NCI-H2171 treated with DMSO at 0.1 percent for 48 hours (cell line): ENCODE results near the gene CAPN1.

Experiments
- DNase-seq: peaks from one replicate; lab custom pipeline; 2025; lab: John Stamatoyannopoulos, UW

CAPN1 gene

DNA sequence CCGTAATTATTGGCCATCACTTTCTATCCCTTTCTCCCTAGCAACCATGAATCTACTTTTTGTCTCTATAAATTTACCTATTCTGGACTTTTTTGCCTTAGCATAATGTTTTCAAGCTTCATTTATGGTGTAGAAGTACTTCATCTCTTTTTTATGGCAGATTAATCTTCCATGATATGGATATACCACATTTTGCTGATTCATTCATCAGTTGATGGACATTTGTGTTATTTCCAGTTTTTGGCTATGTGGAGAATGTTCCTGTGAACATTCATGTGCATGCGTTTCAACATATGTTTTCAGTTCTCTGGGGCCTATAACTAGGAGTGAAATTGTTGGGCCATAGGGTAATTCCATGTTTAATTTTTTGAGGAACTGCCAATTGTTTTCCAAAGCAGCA, 12.8 kb downstream of the CAPN1 start:
- no peak for DNase-seq

DNA sequence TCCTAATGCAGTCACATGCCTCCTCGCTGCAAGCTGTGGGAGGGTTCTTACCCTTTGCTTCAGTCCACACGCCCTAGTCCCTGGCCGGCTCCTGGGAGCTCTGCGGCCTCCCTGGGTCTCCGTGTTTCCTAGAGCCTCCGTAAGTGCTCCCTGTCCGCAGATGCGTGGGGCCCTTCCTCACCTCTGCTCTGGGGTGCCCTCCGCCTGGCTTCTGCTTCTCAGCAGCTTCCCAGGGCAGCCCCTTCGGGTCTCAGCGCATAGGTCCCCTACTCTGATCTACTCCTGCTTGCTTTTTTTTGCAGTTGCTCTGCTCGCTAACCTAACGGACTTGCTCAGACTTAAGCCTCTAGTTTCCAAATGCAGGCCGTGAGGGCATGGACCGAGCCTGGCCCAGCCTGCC, 22.4 kb downstream of the CAPN1 start:
- no peak for DNase-seq

DNA sequence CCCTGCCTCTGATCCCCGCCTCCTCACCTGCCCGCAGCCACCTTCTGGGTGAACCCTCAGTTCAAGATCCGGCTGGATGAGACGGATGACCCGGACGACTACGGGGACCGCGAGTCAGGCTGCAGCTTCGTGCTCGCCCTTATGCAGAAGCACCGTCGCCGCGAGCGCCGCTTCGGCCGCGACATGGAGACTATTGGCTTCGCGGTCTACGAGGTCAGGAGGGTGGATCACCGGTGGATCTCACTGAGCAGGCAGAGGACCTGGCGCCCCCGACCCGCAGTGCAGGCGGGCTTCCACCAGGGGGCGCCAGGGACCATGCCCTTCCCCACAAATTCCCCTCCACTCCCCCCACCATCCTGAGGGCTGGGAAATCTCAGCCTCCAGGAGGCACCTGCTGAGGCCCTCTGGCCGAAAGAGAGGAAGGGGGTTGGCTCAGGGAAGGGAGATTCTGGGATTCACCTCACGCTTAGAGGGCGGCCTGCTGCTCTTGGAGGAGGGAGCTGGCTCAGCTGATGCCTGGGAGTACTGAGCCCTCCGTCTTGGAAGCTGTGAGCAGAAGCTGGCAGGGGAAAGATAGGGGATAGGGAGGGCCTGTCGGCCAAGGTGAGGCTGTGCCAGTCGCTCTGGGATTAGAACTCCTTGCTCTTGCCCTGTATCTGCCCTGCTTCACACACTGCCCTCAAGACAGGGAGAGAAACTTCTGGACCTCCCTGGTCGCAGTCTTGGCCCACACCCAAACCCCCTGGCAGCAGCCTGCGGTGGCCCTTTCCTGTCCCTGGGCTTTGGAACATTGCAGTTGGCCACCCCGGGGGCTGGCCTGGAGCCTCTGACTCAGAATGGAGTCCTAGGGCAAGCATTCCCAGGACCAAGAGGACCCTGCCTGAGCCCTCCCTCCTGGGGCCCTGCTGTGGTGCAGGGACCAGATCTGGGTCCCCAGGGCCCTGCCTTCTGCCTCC, 23.2 kb downstream of the CAPN1 start:
- DNase-seq, result peak; percentile 41

DNA sequence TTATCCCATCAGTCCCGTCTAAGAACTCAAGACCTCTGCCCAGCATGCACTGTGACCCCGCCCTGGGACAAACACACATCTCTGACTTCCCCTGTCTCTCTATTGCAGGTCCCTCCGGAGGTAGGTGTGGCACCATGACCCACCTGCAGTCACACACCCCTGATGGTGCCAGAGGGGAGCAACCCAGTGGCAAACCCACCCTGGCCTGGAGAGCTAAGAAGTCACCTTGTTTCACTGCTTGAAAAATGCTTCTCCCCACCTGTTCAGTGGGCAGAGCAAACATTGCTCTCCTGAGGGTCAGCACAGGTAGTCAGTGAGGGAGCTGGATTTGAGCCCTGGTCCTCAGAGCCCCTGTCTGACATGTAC, 23.9 kb downstream of the CAPN1 start:
- DNase-seq, result no peak

DNA sequence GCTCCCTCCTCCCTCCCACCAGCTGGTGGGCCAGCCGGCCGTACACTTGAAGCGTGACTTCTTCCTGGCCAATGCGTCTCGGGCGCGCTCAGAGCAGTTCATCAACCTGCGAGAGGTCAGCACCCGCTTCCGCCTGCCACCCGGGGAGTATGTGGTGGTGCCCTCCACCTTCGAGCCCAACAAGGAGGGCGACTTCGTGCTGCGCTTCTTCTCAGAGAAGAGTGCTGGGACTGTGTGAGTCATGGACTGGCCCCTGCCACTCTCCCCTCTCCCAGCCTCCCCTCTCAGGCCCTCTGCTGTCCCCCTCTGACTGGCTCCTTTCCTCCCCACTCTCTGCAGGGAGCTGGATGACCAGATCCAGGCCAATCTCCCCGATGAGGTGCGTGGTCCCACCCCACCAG, 24.7 kb downstream of the CAPN1 start:
- DNase-seq, result no peak

DNA sequence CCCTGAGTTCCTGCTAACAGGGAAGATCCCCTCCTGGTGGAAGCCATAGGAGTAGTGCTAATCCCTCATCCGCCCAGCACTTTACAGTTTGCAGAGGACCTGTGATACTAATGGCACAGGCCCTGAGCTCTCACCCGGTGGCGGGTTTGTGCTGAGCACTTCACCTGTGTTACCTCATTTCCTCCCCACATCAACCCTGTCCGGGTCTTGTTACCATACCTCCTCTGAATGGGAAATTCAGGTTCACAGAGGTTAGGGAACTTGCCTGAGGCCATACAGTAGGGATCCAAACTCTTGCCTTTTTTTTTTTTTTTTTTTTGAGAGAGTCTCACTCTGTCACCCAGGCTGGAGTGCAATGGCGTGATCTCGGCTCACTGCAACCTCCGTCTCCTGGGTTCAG, 25.2 kb downstream of the CAPN1 start:
- no peak for DNase-seq

DNA sequence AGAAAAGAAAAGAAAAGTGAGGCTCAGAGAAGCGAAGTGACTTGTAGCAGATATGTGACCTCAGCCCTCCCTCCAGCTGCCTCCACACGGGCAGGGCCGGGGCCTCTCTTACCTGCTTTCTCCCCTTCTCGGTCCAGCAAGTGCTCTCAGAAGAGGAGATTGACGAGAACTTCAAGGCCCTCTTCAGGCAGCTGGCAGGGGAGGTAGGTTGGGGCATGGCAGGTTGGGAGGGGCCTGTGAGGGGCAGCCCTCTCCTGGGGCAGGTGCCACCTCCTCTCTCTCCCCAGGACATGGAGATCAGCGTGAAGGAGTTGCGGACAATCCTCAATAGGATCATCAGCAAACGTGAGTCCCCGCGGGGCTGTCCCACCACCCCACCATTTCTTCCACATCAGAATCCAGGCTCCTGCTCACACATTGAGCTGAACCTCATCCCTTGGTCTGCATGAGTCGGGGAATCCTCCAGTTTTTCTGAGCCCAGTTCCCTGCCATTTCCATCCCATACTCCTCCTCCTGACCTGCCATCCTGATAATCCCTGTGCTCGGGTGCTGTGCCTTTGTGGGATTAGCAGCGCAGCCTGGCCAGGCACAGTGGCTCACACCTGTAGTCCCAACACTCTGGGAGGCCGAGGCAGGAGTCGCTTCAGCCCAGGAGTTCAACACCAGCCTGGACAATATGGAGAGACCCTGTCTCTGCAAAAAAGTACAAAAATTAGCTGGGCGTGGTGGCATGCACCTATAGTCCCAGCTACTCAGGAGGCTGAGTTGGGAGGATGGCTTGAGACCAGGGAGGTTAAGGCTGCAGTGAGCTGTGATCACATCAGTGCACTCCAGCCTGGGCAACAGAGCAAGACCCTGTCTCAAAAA, 26.4 kb downstream of the CAPN1 start:
- DNase-seq, result no peak

DNA sequence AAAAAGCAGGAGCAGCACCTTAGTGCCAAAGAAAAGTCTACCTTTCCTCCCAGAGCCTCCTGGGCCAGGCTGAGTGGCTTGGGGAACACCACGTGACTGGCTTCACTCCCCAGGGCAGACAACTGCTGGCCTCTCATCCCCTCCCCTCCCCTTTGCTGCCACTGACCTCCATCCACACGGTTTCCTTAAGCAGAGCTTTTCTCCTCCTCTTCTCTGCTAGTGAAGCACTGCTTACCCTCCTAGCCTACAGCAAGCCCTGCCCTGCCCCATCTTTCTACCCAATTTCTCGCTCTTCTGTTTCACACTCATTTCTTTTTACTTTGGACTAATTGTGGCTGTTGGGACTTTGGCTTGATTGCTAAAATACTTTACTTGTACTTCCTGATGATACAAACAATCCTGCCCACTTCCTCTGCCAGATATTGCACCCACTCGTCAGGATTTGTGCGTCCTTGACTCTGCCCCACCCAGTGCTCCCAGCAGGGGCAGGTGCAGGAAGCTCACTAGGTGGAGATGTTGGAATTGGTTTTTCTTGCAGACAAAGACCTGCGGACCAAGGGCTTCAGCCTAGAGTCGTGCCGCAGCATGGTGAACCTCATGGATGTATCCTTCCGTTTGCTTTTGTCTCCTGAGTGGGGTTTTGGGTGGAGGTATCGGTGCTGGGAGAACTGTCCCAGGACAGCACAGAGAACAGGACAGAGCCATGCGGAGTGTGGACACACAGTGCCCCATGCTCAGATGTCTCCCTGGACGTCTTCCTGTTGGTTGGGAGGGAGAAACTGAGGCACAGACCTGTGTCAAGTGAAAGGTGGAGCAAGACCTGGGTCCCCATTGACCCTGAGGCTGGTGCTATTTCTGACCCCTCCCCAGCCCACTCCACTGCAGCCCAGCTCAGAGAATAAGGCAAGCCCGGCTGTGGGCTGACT, 27.3 kb downstream of the CAPN1 start:
- no peak for DNase-seq

DNA sequence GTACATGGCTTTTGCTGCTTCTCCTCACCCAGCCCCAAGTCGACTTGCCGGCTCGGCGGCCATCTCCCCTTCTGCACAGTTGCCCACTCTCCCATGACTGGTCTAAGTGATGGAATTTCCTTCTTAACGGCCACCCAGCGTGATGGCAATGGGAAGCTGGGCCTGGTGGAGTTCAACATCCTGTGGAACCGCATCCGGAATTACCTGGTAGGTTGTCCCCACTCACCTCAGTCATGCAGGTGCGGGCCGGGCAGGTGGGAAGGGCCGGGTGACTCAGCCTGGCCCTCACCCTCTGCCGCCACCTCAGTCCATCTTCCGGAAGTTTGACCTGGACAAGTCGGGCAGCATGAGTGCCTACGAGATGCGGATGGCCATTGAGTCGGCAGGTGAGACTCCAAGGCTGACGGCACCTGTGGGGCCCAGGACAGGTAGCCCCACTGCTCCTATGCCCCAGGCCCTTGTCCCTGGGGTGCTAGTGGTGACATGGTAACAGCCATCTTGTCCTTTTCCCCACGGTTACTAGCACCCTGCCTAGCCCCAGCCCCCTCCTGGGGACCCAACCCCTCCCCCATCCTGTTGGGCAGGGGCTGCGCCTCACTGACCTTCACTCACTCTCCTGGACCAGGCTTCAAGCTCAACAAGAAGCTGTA, 28.1 kb downstream of the CAPN1 start:
- DNase-seq, result no peak

DNA sequence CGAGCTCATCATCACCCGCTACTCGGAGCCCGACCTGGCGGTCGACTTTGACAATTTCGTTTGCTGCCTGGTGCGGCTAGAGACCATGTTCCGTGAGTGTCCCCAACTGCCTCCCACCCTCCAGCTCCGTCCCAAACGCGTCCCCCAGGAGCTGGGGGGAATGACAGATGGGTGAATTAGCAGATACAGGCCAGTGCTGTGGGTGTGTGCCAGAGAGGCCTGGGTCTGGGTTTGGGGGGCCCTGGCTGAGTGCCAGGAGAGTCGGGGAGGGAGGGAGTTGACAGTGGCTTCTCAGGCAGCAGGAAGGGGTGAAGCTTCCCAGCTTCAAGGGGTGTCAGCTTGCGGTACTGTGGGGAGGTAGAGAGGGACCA, 28.6 kb downstream of the CAPN1 start:
- DNase-seq, result no peak

DNA sequence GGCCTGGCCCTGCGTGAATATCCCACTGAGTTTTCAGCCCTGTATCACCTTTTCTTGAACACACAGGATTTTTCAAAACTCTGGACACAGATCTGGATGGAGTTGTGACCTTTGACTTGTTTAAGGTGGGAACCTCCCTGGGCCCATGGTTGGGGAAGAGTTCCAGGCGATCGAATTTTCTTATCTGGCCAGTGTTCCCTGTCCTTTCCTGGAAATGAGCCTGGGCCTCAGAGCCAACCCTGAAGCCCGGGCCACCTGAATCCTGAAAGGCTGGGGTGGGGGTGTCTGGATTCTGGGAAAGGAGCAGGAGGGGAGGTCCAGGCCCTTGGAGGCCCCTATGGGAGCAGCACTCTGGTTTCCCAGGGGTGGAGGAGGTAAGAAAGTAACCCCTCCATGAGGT, 29.0 kb downstream of the CAPN1 start:
- DNase-seq, result no peak

DNA sequence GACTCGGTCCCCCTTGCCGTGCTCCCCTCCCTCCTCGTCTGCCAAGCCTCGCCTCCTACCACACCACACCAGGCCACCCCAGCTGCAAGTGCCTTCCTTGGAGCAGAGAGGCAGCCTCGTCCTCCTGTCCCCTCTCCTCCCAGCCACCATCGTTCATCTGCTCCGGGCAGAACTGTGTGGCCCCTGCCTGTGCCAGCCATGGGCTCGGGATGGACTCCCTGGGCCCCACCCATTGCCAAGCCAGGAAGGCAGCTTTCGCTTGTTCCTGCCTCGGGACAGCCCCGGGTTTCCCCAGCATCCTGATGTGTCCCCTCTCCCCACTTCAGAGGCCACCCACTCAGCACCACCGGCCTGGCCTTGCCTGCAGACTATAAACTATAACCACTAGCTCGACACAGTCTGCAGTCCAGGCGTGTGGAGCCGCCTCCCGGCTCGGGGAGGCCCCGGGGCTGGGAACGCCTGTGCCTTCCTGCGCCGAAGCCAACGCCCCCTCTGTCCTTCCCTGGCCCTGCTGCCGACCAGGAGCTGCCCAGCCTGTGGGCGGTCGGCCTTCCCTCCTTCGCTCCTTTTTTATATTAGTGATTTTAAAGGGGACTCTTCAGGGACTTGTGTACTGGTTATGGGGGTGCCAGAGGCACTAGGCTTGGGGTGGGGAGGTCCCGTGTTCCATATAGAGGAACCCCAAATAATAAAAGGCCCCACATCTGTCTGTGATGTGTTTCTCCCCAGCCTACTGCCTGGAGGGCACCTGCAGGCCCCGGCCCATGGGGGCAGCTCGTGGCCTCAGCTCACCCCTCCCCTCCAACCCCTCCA, 29.8 kb downstream of the CAPN1 start:
- DNase-seq, result no peak

DNA sequence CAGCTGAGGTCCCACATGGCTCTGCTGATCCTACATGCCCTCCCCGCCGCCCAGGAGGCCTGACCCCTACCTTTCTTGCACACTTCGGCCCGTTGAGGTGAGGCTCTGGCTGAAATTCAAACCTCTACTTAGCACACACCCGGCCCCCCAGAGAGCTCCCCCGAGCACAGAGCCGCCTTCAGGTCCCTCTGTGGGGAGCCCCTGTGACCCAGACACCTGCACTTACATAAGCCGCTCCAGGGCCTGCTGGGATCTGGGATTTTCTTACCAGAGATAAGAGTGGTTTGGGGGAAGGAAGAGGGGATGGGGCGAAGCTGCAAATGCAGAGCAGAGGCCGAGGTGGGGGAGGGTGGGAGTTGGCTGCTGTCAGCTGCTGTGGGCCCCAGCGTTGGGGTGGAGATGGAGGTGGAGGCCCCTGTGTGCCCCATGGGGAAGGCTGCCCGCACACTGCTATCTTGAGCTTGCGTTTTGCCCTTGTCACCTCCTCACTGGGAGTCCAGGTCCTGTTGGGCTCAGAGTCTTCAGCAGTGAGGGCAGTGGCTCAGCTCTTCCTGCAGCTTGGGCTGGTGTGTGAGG, 30.6 kb downstream of the CAPN1 start:
- DNase-seq, result no peak

DNA sequence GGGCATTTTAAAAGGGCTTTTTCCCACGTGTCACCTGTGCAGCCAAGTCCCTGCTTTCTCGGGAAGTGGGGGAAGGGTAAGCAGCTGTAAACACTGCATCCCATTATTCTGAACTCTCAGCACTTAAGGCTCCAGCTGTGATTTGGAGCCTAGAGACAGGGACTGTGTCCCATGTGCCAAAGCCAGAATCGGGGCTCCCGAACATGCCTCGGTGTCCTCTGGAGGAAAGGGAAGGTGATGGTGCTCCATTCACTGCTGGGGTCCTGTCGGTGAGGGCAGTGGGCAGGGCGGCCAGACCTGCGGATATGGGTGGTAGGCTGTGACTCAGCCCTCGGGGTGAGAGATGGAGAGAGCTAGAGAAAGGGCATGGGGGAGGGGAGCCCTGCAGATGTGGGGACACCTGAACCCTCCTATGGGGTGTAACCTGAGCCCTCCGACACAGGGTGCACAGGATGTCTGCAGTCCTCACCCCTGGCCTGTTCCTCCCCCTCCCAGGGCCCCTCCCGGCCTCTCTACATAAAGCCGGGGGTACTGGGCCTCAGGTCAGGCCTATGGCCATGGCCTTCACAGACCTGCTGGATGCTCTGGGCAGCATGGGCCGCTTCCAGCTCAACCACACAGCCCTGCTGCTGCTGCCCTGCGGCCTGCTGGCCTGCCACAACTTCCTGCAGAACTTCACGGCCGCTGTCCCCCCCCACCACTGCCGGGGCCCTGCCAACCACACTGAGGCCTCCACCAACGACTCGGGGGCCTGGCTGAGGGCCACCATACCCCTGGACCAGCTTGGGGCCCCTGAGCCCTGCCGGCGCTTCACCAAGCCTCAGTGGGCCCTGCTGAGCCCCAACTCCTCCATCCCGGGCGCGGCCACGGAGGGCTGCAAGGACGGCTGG, 31.8 kb downstream of the CAPN1 start:
- peak; percentile 68 for DNase-seq

DNA sequence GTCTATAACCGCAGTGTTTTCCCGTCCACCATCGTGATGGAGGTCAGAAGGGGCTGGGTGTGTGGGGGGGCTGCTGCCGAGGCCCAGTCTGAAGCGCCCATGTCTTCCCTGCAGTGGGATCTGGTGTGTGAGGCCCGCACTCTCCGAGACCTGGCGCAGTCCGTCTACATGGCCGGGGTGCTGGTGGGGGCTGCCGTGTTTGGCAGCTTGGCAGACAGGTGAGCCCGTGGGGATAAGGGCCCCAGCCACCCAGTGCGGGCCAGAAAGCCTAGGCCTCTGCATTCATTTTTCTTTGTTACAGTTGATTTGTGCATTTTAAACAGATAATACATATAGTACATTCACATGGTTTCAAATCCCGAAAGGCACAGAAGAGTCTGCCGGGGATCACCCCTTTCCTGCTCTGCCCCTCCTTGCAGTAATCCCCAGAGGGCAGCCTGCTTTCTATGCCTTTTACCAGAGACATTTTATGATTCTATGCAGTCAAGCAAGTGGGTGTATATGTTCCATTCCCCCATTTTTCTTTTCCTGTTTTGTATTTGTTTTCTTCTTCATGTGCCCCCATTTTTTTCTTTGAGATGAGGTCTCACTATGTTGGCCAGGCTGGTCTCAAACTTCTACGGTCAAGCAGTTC, 32.6 kb downstream of the CAPN1 start:
- no peak for DNase-seq

DNA sequence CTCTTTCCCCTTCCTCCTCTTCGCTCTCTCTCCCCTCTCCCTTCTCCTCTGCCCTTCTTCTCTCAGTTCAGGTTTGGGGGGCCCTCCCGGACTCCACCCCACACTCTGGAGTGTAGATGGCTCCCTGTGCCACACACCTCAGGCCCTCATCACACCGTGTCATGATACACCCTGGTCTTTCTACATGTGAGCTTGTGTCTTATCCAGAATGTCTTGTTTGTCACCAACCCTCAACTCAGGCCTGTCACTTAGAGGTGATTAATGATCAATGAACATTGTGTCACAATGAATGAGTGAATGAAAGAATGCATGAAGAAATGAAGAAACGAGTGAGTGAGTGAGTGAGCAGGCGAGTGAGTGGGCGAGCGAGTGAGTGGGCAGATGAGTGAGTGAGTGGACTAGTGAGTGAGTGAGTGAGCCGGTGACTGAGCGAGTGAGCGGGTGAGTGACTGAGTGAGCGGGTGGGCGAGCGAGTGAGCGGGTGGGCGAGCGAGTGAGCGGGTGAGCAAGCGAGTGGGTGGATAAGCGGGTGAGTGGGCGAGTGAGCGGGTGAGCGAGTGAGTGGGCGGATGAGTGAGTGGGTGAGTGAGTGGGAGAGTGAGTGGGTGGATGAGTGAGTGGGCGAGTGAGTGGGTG, 33.8 kb downstream of the CAPN1 start:
- DNase-seq, result no peak

DNA sequence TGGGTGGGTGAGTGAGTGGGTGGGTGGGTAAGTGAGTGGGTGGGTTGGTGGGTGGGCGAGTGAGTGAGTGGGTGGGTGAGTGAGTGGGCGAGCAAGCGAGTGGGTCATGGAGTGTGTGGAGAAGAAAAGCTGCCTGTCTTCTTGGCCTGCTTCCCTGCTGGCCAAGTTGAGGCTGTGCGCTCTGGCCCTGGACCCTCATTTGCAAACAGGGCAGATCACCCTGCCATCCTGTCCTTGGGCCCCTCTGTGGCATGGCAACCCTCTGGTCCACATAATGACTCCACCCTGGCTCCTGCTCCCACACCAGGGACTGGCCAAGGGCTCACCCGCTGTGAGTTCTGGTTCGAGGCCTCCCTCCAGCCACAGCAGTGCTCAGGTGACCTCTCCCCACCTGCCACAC, 35.1 kb downstream of the CAPN1 start:
- no peak for DNase-seq
